DMS153 treated with DMSO at 0.1 percent for 48 hours (cell line): ENCODE results near the gene FLNB.

ENCODE experiments used
- DNase-seq: peaks from one replicate; lab custom pipeline; 2025; ENCODE audit not compliant: unreplicated experiment; lab: John Stamatoyannopoulos, UW

FLNB gene

DNA sequence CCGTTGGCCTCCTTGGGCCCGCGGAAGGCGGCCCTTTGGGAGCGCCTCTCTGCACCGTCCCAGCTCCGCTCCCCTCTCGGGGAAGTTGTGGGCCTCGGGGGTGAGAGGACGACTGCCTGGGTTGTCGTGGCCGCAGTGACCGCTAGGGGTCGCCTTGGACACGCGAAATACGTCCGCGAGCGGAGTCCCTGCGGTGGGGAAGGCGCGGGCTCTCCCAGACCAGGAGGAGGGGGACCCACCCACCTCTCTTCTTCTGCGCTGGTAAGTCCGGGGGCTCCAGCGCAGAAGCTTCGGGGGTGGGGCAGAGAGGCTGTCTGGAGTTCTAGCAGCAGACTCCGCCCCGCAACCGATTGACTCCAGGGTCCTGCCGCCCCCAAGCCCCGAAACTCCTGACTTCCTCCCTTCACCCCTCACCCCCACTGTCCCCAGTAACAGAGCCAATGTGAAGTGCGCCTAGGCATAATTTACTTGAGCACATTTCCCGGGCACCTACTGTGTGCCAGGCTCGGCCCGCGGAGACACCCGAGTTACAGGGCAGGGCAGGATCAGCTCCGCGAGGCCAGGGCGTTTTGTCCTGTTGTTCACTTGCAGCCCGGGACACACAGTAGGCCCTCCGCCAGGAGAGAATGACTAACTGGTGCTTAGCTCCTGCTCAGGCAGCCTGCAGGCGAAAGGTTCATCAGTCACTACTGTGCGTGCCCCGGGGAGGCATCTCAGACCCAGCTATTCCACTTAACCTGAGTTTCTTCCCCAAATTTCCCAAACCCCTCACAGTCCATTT lies 169.7 kb downstream of the FLNB start:
- peak; percentile 14 for DNase-seq

DNA sequence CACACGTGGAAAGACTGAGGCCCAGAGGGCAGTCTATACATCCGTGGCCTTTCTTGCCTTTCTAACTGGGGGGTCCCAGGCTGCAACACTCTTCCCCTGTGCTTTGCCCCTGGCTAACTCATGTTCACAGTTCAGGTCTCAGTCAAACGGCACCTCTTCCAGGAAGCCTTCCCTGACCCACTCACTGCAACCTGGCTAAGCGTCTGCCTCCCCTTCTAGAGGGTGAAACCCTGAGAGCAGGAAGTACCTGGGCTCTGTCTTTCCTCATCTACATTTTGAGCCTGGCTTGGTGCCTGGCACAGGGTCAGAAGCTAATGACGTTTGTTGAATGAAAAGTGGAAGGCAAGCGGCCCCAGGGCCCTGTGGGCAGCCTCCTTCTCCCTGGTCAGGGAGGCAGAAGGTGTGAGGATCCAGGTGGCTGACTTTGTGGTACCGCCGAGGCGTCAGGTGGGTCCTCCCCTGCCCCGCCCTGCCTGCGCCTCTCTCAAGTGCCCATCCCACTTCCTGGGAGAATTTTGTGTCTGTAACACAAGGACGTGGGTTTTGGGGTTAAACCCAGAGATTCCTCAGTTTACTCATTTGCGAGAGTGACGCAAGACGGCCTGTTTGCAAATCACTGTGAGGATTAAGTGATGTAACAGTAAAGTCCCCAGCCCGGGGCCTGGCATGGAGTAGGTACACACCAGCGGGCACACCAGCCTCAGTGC lies 170.5 kb downstream of the FLNB start:
- no peak for DNase-seq

DNA sequence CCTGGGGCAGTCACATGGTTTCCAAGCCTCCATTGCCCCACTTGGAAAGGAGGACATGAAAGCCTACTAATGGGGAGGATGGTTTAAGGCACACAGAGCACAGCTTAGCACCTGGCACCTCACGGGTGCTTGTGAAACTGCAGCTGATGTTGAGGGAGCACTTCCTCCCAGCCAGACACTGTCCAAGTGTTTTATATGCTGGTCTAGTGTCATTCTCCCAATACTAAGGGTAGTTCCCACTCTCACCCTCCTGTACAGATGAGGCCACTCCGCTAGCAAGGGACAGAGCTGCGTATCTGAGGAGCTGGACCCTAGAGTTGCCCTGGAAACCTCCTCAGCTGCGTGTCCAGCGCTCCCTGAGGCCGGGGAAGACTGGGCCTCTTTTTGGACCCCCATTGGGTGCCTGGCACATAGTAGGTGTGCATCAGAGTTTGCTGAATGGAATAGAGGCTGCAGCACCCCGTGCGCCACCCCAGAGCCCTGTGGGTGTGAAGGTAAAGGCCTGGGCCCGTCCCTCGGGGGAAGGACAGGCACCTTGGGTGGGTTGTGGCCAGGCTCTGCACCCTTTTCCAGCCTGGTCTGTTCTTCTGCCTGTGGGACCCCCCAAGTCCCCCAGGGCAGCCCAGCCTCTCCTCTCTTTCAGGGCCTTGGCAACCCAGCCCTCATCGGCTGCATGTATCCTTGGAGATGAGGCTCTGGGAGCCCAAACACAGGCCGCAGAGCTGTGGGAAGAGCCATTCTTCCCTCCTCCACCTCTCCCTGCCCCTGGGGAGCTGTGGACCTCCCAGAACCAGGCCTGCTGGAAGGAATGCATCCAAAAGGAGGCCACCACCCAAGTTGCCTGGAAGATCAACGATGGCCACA lies 171.2 kb downstream of the FLNB start:
- no peak for DNase-seq

DNA sequence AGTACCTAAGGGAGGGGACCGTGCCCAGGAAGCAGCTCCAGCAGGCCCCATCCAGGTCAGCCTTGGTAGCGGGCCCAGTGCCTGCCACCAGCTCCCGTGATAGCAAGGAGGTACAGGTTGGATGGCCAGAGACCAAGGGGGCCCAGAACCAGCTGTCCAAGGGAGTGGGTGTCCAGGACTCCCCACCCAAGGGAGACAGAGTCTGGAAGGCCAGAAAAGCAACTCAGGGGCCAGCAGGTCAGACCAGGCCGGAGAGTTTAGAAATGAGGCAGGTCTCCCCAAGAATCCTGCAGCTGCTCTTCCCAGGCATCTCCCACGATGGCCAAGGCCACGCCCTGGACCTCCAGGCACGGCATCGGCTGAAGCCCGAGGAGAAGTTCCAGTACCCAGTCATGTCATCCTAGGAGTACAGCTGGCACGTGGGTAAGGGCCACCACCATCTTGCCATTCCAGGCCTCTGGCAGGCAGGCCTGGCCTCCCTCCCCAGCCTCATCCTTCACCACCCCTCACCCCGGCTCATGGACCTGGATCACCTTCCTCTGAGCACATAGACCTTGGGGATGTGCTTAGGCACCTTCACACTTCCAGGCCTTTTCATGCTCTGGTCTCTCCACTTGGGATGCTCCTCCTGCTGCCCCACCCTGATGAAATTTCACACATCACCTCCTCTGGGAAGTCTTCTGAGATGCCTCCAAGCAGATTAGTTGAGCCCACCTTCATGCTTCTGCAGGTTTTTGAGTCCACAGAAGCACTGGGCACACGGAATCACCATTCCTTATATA lies 172.1 kb downstream of the FLNB start:
- DNase-seq, result no peak

- no peak for DNase-seq
Observed at GRCh38 chr3:58180940-58181587, 172.8 kb downstream of the FLNB start.

- DNase-seq, result no peak
Observed at GRCh38 chr3:58183221-58183620, 175.0 kb downstream of the FLNB start.

DNA sequence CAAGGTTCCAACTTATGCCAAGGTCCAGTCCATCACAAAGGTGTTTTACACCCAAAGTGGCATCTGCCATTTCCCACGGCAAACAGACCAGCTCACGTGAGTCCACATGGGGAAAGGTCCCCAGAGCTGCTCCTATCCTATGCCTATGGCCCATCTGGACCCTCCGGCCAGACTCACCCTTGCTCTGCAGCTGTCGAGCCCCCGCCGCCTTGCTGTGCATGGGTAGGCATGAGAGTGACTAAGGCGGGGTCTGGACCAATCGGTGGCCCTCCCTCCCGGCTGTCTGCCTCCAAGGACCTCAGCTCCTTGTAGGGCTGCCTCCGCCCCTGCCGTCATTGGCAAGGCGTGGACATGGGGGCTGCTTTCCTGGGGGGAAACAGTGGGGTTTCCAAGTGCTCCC lies 175.7 kb downstream of the FLNB start:
- no peak for DNase-seq

- DNase-seq, result no peak
Observed at GRCh38 chr3:58184309-58184981, 176.2 kb downstream of the FLNB start.

- no peak for DNase-seq
Observed at GRCh38 chr3:58184982-58185360, 176.7 kb downstream of the FLNB start.

GRCh38 chr3:58188173-58188564 lies 179.9 kb downstream of the FLNB start:
- DNase-seq, result no peak

DNA sequence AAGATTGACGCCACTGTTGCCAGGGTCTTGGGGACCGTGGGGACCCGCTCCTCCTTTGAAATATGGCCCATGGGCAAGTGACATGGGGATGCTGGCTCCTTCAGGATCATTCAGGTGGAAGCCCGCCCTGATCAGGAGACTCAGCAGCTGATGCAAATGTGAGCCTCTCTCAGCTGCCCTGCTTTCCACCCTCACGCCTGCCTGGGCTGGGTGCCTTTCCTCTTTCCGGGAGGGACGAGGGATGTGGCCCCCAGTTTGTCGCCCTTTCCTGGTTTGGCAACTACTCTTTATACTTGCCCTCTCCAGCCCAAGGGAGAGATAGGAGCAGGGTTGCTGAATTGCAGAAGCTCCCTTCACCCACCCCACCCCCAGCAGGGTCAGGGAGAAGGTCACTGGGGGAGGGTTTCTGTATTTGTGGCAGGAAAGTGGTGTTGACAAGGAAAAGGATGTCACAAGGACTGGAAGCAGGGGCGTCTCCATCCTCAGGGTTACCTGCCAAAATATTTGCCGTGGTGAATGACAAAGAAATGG lies 180.8 kb downstream of the FLNB start:
- DNase-seq, result no peak

DNA sequence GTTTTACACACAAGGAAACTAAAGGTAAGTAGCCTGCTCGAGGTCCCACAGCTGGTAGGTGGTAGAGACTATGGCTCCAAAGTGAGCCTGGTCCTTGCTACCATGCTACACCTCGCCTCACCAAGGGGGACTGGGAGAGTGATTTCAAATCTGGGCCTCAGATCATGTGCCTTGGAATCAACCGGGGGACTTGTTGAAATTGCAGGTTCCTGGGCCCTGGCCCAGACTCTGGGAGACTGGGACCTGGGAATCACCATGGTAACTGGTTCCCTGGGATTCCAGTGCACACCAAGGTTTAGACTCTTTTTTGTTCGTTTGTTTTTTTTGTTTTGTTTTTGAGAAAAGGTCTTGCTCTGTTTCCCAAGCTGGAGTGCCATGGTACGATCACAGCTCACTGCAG lies 181.5 kb downstream of the FLNB start:
- DNase-seq, result no peak

DNA sequence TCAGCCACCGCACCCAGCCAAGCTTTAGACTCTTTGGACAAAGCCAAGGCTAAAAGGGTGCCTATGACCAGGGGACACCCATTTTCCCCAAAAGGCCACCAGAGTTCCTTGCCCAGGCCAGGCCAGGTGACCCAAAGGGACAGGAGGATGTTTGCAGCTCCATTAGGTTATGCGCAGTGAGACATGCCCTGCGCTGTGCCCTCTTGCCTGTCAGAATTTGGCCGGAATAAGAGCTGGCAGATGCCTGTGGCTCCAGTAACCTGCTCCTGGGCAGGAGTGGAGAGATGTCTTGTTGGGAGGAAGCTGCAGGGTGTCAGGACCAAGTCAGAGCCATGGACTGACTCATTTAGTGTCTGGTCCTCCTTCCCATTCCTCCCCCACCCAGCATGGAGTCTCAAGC lies 182.1 kb downstream of the FLNB start:
- no peak for DNase-seq

DNA sequence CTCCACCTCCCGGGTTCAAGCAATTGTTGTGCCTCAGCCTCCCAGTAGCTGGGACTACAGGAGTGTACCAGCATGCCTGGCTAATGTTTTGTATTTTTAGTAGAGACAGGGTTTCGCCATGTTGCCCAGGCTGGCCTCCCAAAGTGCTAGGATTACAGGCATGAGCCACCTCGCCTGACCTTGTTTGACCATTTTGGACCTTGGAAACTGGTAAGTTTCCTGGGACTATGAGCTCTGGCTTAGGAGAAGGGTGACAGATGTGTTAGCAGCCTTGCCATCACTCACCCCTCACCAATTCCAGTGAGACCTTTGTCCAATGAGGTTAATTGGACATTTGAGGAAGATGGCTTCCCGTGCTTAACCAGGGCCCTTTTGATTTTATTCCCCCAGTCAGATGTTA lies 182.7 kb downstream of the FLNB start:
- DNase-seq, result no peak

DNA sequence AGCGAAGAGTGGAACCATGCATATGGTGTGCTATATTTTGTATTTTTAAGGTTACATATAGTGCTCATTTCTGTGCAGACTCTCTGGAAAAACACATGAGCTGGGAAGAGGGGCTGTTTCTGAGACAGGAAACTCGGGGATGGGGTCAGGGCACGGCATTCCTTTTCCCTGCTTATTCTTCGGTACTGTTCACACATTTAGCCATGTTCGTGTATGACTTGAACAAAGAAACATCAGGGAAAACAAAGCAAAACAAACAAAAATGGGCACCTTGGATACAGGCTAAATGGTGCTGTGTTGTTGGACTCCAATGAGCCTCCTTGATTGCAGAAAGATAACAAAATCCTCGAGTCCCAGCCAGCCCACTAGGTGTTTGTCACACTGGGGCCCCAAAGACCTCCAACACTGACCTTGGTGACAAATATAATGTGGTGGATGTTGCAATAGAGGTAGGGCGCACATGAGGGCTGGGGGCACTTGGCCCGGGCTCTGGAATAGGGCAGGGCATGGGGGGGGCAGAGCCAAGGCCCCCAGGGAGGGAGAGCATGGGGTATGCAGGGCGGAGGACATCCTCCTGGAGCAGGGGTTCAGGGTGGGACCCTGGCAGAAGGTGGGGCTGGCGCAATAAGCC lies 183.3 kb downstream of the FLNB start:
- DNase-seq, result no peak

- no peak for DNase-seq
Observed at GRCh38 chr3:58192069-58192468, 183.8 kb downstream of the FLNB start.

GRCh38 chr3:58193682-58194407 lies 185.6 kb downstream of the FLNB start:
- DNase-seq, result no peak

- no peak for DNase-seq
Observed at GRCh38 chr3:58197588-58197987, 189.4 kb downstream of the FLNB start.

- no peak for DNase-seq
Observed at GRCh38 chr3:58198362-58198761, 190.1 kb downstream of the FLNB start.
